ENCODE data around the gene FURIN.
A peak's percentile ranks its signal among the peaks of the same experiment; 100 is the strongest.
"Not testable (repeated sequence)": the region's sequence is repeated elsewhere in the genome, so short reads cannot be mapped to it uniquely, and the experiment has no call there.

The FURIN gene

GRCh38 chr15:90845201-90845949, 23.0 kb upstream of the FURIN start:
- DNase-seq (ENCODE audit: low spot score) = peak; percentile 55
- TF ChIP-seq CTCF (IDR thresholded peaks at IDR 0.05; ENCODE audit: extremely low read depth, missing control alignments) = no peak

GRCh38 chr15:90849424-90849823, 19.0 kb upstream of the FURIN start:
- not testable (repeated sequence) for DNase-seq (ENCODE audit: low spot score)

- no peak for DNase-seq (ENCODE audit: low spot score)
- TF ChIP-seq CTCF (IDR thresholded peaks at IDR 0.05; ENCODE audit: extremely low read depth, missing control alignments) = no peak
Measured at GRCh38 chr15:90851114-90851513, 17.3 kb upstream of the FURIN start.

GRCh38 chr15:90851940-90852339, 16.4 kb upstream of the FURIN start:
- DNase-seq (ENCODE audit: low spot score) = no peak
- TF ChIP-seq CTCF (IDR thresholded peaks at IDR 0.05; ENCODE audit: extremely low read depth, missing control alignments) = no peak

GRCh38 chr15:90855139-90855538, 13.2 kb upstream of the FURIN start:
- TF ChIP-seq CTCF (IDR thresholded peaks at IDR 0.05; ENCODE audit: extremely low read depth, missing control alignments) = no peak
- DNase-seq (ENCODE audit: low spot score) = no peak

- no peak for TF ChIP-seq CTCF (IDR thresholded peaks at IDR 0.05; ENCODE audit: extremely low read depth, missing control alignments)
- DNase-seq (ENCODE audit: low spot score) = no peak
Measured at GRCh38 chr15:90857337-90857736, 11.1 kb upstream of the FURIN start.

- TF ChIP-seq CTCF (IDR thresholded peaks at IDR 0.05; ENCODE audit: extremely low read depth, missing control alignments) = no peak
- no peak for DNase-seq (ENCODE audit: low spot score)
Measured at GRCh38 chr15:90857883-90858443, 10.4 kb upstream of the FURIN start.

All from GM20000 (cell line).